ENCODE data around the gene SPATA6. TPM values are rescaled to one million over a fixed set of nuclear protein-coding genes. Genes with fewer than 3 reads are reported as not detected.
"Not testable (repeated sequence)": the region's sequence is repeated elsewhere in the genome, so short reads cannot be mapped to it uniquely, and the experiment has no call there.

Gene SPATA6
- total RNA-seq, 2 donors from 2014 or later, result 12.2 to 23.2 TPM

DNA sequence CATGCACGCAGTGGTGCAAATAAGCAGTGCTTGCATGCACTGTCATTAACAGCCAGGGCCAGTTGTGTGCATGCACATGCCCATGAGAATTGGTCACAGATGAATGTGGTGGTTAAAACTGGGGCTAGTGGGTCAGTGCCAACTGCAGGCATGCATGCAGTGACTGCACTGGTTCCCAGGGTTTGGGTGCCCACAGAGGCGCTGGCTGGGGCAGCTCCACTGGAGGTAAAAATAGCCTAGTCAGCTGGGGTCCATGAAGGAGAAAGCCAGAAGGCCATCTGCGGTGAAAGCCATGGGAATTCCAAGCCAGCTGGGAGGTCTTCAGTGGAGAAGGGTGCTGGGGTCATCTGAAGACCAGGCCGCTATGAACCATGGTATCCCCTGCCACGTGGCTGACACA lies 179.3 kb downstream of the SPATA6 start:
- no peaks in the 10 kb centered on the region for H3K27me3 ChIP-seq (replicated peaks; ENCODE audit: insufficient read depth)
- H3K9me3 ChIP-seq, result no peaks in the 10 kb centered on the region
- no peaks in the 10 kb centered on the region for H3K36me3 ChIP-seq
- H3K27ac ChIP-seq, result no peak overlapping the region
- intact Hi-C loops (cut with DNase I), result no loop called here
- no peaks in the 10 kb centered on the region for H3K4me1 ChIP-seq (replicated peaks)
- 88% methylated on average over 5 of the region's 5 CpGs for WGBS
- no peak overlapping the region for H3K4me3 ChIP-seq
- DNase-seq (ENCODE audit: low spot score), result no peak
- TF ChIP-seq POLR2AphosphoS5 (IDR thresholded peaks at IDR 0.05) (no peak), POLR2A (IDR thresholded peaks at IDR 0.05) (no peak), CTCF (IDR thresholded peaks at IDR 0.05) (no peak)

DNA sequence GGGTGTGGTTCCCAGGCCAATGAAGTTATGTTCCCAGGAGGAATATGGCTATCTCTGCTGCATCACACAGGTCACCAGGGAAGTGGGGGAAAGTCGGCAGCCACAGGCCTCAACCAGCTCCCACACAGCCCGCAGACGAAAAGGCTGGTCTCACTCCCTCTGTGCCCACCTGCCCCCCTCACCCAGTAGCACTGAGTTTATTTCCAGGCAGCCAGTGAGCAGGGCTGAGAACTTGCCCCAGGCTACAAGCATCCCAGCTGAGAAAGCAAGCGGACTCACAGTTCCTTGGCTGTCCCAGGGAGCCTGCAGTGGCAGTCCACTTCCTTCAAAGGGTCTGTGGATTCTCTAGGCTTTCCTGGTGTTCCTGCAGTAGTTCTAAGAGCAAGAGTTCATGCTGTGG lies 180.6 kb downstream of the SPATA6 start:
- Histone ChIP-seq H3K36me3 (no peaks in the 10 kb centered on the region), H3K4me1 (replicated peaks) (no peaks in the 10 kb centered on the region), H3K4me3 (no peak overlapping the region), H3K9me3 (no peaks in the 10 kb centered on the region), H3K27ac (no peak overlapping the region), H3K27me3 (replicated peaks; ENCODE audit: insufficient read depth) (no peaks in the 10 kb centered on the region)
- intact Hi-C loops (cut with DNase I), result no loop called here
- TF ChIP-seq POLR2A (IDR thresholded peaks at IDR 0.05) (no peak), POLR2AphosphoS5 (IDR thresholded peaks at IDR 0.05) (no peak), CTCF (IDR thresholded peaks at IDR 0.05) (no peak)
- WGBS, result 82% methylated on average over 4 of the region's 4 CpGs
- DNase-seq (ENCODE audit: low spot score), result no peak

GRCh38 chr1:48285525-48285924 lies 186.5 kb downstream of the SPATA6 start:
- no peak for DNase-seq (ENCODE audit: low spot score)
- Histone ChIP-seq H3K27ac (no peak overlapping the region), H3K27me3 (replicated peaks; ENCODE audit: insufficient read depth) (no peaks in the 10 kb centered on the region), H3K4me1 (replicated peaks) (no peaks in the 10 kb centered on the region), H3K9me3 (no peaks in the 10 kb centered on the region), H3K36me3 (no peaks in the 10 kb centered on the region), H3K4me3 (no peak overlapping the region)
- intact Hi-C loops (cut with DNase I), result no loop called here
- WGBS, result 89% methylated on average over 3 of the region's 3 CpGs
- TF ChIP-seq POLR2AphosphoS5 (IDR thresholded peaks at IDR 0.05) (no peak), POLR2A (IDR thresholded peaks at IDR 0.05) (no peak), CTCF (IDR thresholded peaks at IDR 0.05) (no peak)

- H3K27me3 ChIP-seq (replicated peaks; ENCODE audit: insufficient read depth); H3K4me3 ChIP-seq; H3K36me3 ChIP-seq; H3K9me3 ChIP-seq; DNase-seq (ENCODE audit: low spot score); H3K27ac ChIP-seq; intact Hi-C loops (cut with DNase I); H3K4me1 ChIP-seq (replicated peaks): not testable (repeated sequence)
- 58% methylated on average over 10 of the region's 10 CpGs for WGBS
Measured at GRCh38 chr1:48284696-48285420, 187.1 kb downstream of the SPATA6 start.

DNA sequence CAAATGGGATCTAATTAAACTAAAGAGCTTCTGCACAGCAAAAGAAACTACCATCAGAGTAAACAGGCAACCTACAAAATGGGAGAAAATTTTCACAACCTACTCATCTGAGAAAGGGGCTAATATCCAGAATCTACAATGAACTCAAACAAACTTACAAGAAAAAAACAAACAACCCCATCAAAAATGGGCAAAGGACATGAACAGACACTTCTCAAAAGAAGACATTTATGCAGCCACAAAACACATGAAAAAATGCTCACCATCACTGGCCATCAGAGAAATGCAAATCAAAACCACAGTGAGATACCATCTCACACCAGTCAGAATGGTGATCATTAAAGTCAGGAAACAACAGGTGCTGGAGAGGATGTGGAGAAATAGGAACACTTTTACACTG lies 189.7 kb downstream of the SPATA6 start:
- intact Hi-C loops (cut with DNase I); H3K4me1 ChIP-seq (replicated peaks); DNase-seq (ENCODE audit: low spot score); H3K9me3 ChIP-seq; H3K27ac ChIP-seq; H3K27me3 ChIP-seq (replicated peaks; ENCODE audit: insufficient read depth); H3K4me3 ChIP-seq; H3K36me3 ChIP-seq: not testable (repeated sequence)

DNA sequence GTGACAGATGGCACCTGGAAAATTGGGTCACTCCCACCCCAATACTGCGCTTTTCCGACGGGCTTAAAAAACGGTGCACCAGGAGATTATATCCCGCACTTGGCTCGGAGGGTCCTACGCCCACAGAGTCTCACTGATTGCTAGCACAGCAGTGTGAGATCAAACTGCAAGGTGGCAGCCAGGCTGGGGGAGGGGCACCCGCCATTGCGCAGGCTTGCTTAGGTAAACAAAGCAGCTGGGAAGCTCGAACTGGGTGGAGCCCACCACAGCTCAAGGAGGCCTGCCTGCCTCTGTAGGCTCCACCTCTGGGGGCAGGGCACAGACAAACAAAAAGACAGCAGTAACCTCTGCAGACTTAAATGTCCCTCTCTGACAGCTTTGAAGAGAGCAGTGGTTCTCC lies 194.6 kb downstream of the SPATA6 start:
- H3K27me3 ChIP-seq (replicated peaks; ENCODE audit: insufficient read depth); H3K4me1 ChIP-seq (replicated peaks); H3K36me3 ChIP-seq; intact Hi-C loops (cut with DNase I); DNase-seq (ENCODE audit: low spot score); H3K9me3 ChIP-seq; H3K4me3 ChIP-seq; H3K27ac ChIP-seq: not testable (repeated sequence)
- WGBS, result 100% methylated on average over 3 of the region's 10 CpGs
